K562 treated with DMSO at 1 percent for 24 hours (cell line): Measurements from ENCODE around the gene CABP1. TPM values are rescaled to one million over a fixed set of nuclear protein-coding genes. Genes with fewer than 3 reads are reported as not detected.

Source experiments
- total RNA-seq: library from RNA; unstranded; fragments of 300-600 nt; gene quantifications from 2 replicates; pipeline ENCODE4 v1.2.3, GENCODE V29; 2022; ENCODE audit warnings: low read depth; ENCODE audit not compliant: insufficient read depth

CABP1 gene
- total RNA-seq = not detected in 2 replicates

GRCh38 chr12:120639771-120640721 lies at the start of gene CABP1:
CABP1 (plus strand) TSS chr12:120640626; CDS start chr12:120640686, 60 bp downstream.

DNA sequence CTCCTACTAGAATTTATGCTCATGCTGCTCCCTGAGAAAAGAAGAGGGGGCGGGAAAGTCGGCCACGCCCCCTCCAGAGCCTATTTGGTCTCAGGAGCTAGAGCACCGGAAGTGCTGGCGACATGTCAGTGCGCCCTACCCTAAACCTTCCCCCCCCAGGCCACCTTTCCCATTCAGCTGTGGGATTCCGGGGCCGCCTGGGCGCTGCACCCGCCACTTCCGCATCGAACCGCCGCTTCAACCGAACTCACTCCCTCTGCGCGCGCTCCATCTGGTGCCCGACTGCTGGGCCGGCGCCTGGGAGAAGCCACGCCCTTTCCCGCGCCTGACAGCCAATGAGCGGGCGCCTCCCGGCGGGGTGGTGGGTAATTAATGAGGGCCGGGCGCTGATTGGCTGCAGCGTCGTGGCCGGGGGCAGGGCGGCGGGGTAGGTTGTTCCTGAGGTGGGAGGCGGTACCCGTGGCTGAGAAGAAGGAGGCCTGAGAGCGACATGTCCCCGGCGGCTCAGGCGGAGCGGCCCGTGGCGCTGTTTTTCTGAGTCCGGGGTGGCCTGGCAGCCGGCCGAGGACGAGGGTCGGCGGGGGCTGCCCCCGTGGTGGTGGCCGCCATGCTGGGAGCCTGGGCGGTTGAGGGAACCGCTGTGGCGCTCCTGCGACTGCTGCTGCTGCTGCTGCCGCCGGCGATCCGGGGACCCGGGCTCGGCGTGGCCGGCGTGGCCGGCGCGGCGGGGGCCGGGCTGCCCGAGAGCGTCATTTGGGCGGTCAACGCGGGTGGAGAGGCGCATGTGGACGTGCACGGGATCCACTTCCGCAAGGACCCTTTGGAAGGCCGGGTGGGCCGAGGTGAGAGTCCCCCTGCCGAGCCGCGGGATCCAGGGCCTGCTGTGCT lies 46.5 kb downstream of the CABP1 start, which contains the start of gene MLEC:
Gene MLEC (plus strand): TSS at position 460 of the 888 bp plus-strand sequence. CDS start 148 bp downstream, at position 608.

GRCh38 chr12:120710031-120710804 lies 69.8 kb downstream of the CABP1 start, which contains the start of gene UNC119B:
UNC119B (plus strand) TSS chr12:120710458; CDS start chr12:120710475, 17 bp downstream.

Other genes with a start within 250 kb of the CABP1 start
- 816 and 863 TPM in 2 replicates for gene COX6A1, start 202.5 kb upstream of the CABP1 start, total RNA-seq
- 23.4 and 27.7 TPM in 2 replicates for gene TRIAP1, start 194.2 kb upstream of the CABP1 start, total RNA-seq
- gene GATC, start 194.2 kb upstream of the CABP1 start, total RNA-seq = 14.8 and 16.9 TPM in 2 replicates
- 235 and 238 TPM in 2 replicates for gene SRSF9, start 170.9 kb upstream of the CABP1 start, total RNA-seq
- gene DYNLL1, start 144.5 kb upstream of the CABP1 start, total RNA-seq = 501 and 505 TPM in 2 replicates
- 30.7 and 32.5 TPM in 2 replicates for gene COQ5, start 111.5 kb upstream of the CABP1 start, total RNA-seq
- gene RNF10, start 106.3 kb upstream of the CABP1 start, total RNA-seq = 127 and 132 TPM in 2 replicates
- 69.6 and 73.0 TPM in 2 replicates for gene POP5, start 59.2 kb upstream of the CABP1 start, total RNA-seq
- gene MLEC, start 46.5 kb downstream of the CABP1 start, total RNA-seq = 40.3 and 44.5 TPM in 2 replicates
- gene UNC119B, start 69.8 kb downstream of the CABP1 start, total RNA-seq = 24.3 and 30.0 TPM in 2 replicates
- 38.3 and 41.2 TPM in 2 replicates for gene ACADS, start 85.2 kb downstream of the CABP1 start, total RNA-seq